ENCODE data around the gene OR5H15.
"Not testable (repeated sequence)": the region's sequence is repeated elsewhere in the genome, so short reads cannot be mapped to it uniquely, and the experiment has no call there.

The OR5H15 gene

GRCh38 chr3:98166396-98166795 lies at the start of gene OR5H15:
Gene OR5H15, plus strand, starts transcription at chr3:98166696. Its CDS starts 2,004 bp downstream, at chr3:98168700.
- peaks cover 27% of the 10 kb centered on the region for H3K27me3 Mint-ChIP-seq
- H3K4me1 Mint-ChIP-seq, result no peaks in the 10 kb centered on the region
- H3K36me3 Mint-ChIP-seq (ENCODE audit: insufficient read depth), result no peaks in the 10 kb centered on the region
- no peak within 1 kb of the TSS for H3K27ac Mint-ChIP-seq (ENCODE audit: low read depth)
- H3K9me3 Mint-ChIP-seq, result no peaks in the 10 kb centered on the region
- DNase-seq (ENCODE audit: low spot score in 2 of 2), result no peak
- no peak within 1 kb of the TSS for H3K4me3 Mint-ChIP-seq
- ATAC-seq (replicated peaks; ENCODE audit: extremely low read depth, poor library complexity, severe bottlenecking), result no peak

GRCh38 chr3:98130421-98130820 lies 36.1 kb upstream of the OR5H15 start, which contains the start of gene OR5H1:
Gene OR5H1, plus strand, starts transcription at chr3:98130721. Its CDS starts 1,977 bp downstream, at chr3:98132698.
- ATAC-seq (replicated peaks; ENCODE audit: extremely low read depth, poor library complexity, severe bottlenecking) (no peak), DNase-seq (ENCODE audit: low spot score in 2 of 2) (no peak)
- H3K4me1 Mint-ChIP-seq, result no peaks in the 10 kb centered on the region
- no peak within 1 kb of the TSS for H3K27ac Mint-ChIP-seq (ENCODE audit: low read depth)
- H3K4me3 Mint-ChIP-seq, result no peak within 1 kb of the TSS
- no peaks in the 10 kb centered on the region for H3K9me3 Mint-ChIP-seq
- H3K27me3 Mint-ChIP-seq, result peaks cover 9% of the 10 kb centered on the region
- no peaks in the 10 kb centered on the region for H3K36me3 Mint-ChIP-seq (ENCODE audit: insufficient read depth)

- no peak overlapping the region for H3K4me3 Mint-ChIP-seq
- DNase-seq (ENCODE audit: low spot score in 2 of 2), result no peak
- H3K36me3 Mint-ChIP-seq (ENCODE audit: insufficient read depth), result no peaks in the 10 kb centered on the region
- H3K27ac Mint-ChIP-seq (ENCODE audit: low read depth), result no peak overlapping the region
- no peak for ATAC-seq (replicated peaks; ENCODE audit: extremely low read depth, poor library complexity, severe bottlenecking)
- H3K27me3 Mint-ChIP-seq, result peaks cover 17% of the 10 kb centered on the region
- H3K9me3 Mint-ChIP-seq, result no peaks in the 10 kb centered on the region
- no peaks in the 10 kb centered on the region for H3K4me1 Mint-ChIP-seq
Observed at GRCh38 chr3:98136631-98137030, 29.9 kb upstream of the OR5H15 start.

GRCh38 chr3:98137826-98138557 lies 28.5 kb upstream of the OR5H15 start:
- not testable (repeated sequence) for H3K4me3 Mint-ChIP-seq; DNase-seq (ENCODE audit: low spot score in 2 of 2); ATAC-seq (replicated peaks; ENCODE audit: extremely low read depth, poor library complexity, severe bottlenecking); H3K9me3 Mint-ChIP-seq; H3K36me3 Mint-ChIP-seq (ENCODE audit: insufficient read depth); H3K4me1 Mint-ChIP-seq; H3K27ac Mint-ChIP-seq (ENCODE audit: low read depth)
- peaks cover 17% of the 10 kb centered on the region for H3K27me3 Mint-ChIP-seq

GRCh38 chr3:98140531-98140930 lies 26.0 kb upstream of the OR5H15 start:
- peaks cover 25% of the 10 kb centered on the region for H3K27me3 Mint-ChIP-seq
- no peak overlapping the region for H3K4me3 Mint-ChIP-seq
- no peaks in the 10 kb centered on the region for H3K36me3 Mint-ChIP-seq (ENCODE audit: insufficient read depth)
- H3K27ac Mint-ChIP-seq (ENCODE audit: low read depth), result no peak overlapping the region
- no peaks in the 10 kb centered on the region for H3K9me3 Mint-ChIP-seq
- no peak for ATAC-seq (replicated peaks; ENCODE audit: extremely low read depth, poor library complexity, severe bottlenecking)
- no peaks in the 10 kb centered on the region for H3K4me1 Mint-ChIP-seq
- no peak for DNase-seq (ENCODE audit: low spot score in 2 of 2)

- DNase-seq (ENCODE audit: low spot score in 2 of 2), result no peak
- ATAC-seq (replicated peaks; ENCODE audit: extremely low read depth, poor library complexity, severe bottlenecking), result no peak
- Mint-ChIP-seq H3K27me3 (peaks cover 30% of the 10 kb centered on the region), H3K36me3 (ENCODE audit: insufficient read depth) (no peaks in the 10 kb centered on the region), H3K9me3 (no peaks in the 10 kb centered on the region), H3K4me3 (no peak within 1 kb of the TSS), H3K27ac (ENCODE audit: low read depth) (no peak within 1 kb of the TSS), H3K4me1 (no peaks in the 10 kb centered on the region)
Observed at GRCh38 chr3:98147179-98147578, 19.3 kb upstream of the OR5H15 start, which contains the start of gene OR5H14. Gene OR5H14, plus strand, starts transcription at chr3:98147479. Its CDS starts 1,907 bp downstream, at chr3:98149386.

GRCh38 chr3:98148751-98149150 lies 17.7 kb upstream of the OR5H15 start:
- no peak overlapping the region for H3K4me3 Mint-ChIP-seq

GRCh38 chr3:98149456-98149855 lies 17.0 kb upstream of the OR5H15 start:
- DNase-seq (ENCODE audit: low spot score in 2 of 2); H3K27ac Mint-ChIP-seq (ENCODE audit: low read depth); H3K36me3 Mint-ChIP-seq (ENCODE audit: insufficient read depth); ATAC-seq (replicated peaks; ENCODE audit: extremely low read depth, poor library complexity, severe bottlenecking); H3K4me3 Mint-ChIP-seq; H3K9me3 Mint-ChIP-seq; H3K4me1 Mint-ChIP-seq: not testable (repeated sequence)
- peaks cover 25% of the 10 kb centered on the region for H3K27me3 Mint-ChIP-seq

More at GRCh38 chr3:98148751-98149150, 17.7 kb upstream of the OR5H15 start:
- Mint-ChIP-seq H3K36me3 (ENCODE audit: insufficient read depth) (no peaks in the 10 kb centered on the region), H3K27ac (ENCODE audit: low read depth) (no peak overlapping the region), H3K9me3 (no peaks in the 10 kb centered on the region), H3K27me3 (peaks cover 32% of the 10 kb centered on the region), H3K4me1 (no peaks in the 10 kb centered on the region)
- ATAC-seq (replicated peaks; ENCODE audit: extremely low read depth, poor library complexity, severe bottlenecking) (no peak), DNase-seq (ENCODE audit: low spot score in 2 of 2) (no peak)

GRCh38 chr3:98151241-98151640 lies 15.3 kb upstream of the OR5H15 start:
- no peaks in the 10 kb centered on the region for H3K36me3 Mint-ChIP-seq (ENCODE audit: insufficient read depth)
- H3K4me3 Mint-ChIP-seq, result no peak overlapping the region
- H3K27me3 Mint-ChIP-seq, result peaks cover 26% of the 10 kb centered on the region
- no peak for ATAC-seq (replicated peaks; ENCODE audit: extremely low read depth, poor library complexity, severe bottlenecking)
- H3K4me1 Mint-ChIP-seq, result no peaks in the 10 kb centered on the region
- DNase-seq (ENCODE audit: low spot score in 2 of 2), result no peak
- H3K27ac Mint-ChIP-seq (ENCODE audit: low read depth), result no peak overlapping the region
- H3K9me3 Mint-ChIP-seq, result no peaks in the 10 kb centered on the region

- H3K4me3 Mint-ChIP-seq, result no peak overlapping the region
- H3K27ac Mint-ChIP-seq (ENCODE audit: low read depth), result no peak overlapping the region
- H3K27me3 Mint-ChIP-seq, result peaks cover 16% of the 10 kb centered on the region
- H3K36me3 Mint-ChIP-seq (ENCODE audit: insufficient read depth), result no peaks in the 10 kb centered on the region
- DNase-seq (ENCODE audit: low spot score in 2 of 2) (no peak), ATAC-seq (replicated peaks; ENCODE audit: extremely low read depth, poor library complexity, severe bottlenecking) (no peak)
- H3K4me1 Mint-ChIP-seq, result peaks cover 4% of the 10 kb centered on the region
- no peaks in the 10 kb centered on the region for H3K9me3 Mint-ChIP-seq
Observed at GRCh38 chr3:98171071-98171470, 4.6 kb downstream of the OR5H15 start.

GRCh38 chr3:98172621-98173020 lies 6.1 kb downstream of the OR5H15 start:
- no peak for ATAC-seq (replicated peaks; ENCODE audit: extremely low read depth, poor library complexity, severe bottlenecking)
- Mint-ChIP-seq H3K9me3 (peaks cover 5% of the 10 kb centered on the region), H3K4me3 (no peak overlapping the region), H3K27ac (ENCODE audit: low read depth) (no peak overlapping the region), H3K36me3 (ENCODE audit: insufficient read depth) (no peaks in the 10 kb centered on the region), H3K27me3 (peaks cover 16% of the 10 kb centered on the region), H3K4me1 (peaks cover 4% of the 10 kb centered on the region)
- no peak for DNase-seq (ENCODE audit: low spot score in 2 of 2)

- Mint-ChIP-seq H3K36me3 (ENCODE audit: insufficient read depth) (no peaks in the 10 kb centered on the region), H3K4me3 (no peak overlapping the region), H3K9me3 (peaks cover 5% of the 10 kb centered on the region), H3K27me3 (no peaks in the 10 kb centered on the region), H3K27ac (ENCODE audit: low read depth) (no peak overlapping the region), H3K4me1 (no peaks in the 10 kb centered on the region)
- no peak for ATAC-seq (replicated peaks; ENCODE audit: extremely low read depth, poor library complexity, severe bottlenecking)
- no peak for DNase-seq (ENCODE audit: low spot score in 2 of 2)
Observed at GRCh38 chr3:98180319-98180890, 13.9 kb downstream of the OR5H15 start.

- DNase-seq (ENCODE audit: low spot score in 2 of 2) (no peak), ATAC-seq (replicated peaks; ENCODE audit: extremely low read depth, poor library complexity, severe bottlenecking) (no peak)
- H3K27me3 Mint-ChIP-seq, result no peaks in the 10 kb centered on the region
- peaks cover under 1% of the 10 kb centered on the region for H3K9me3 Mint-ChIP-seq
- H3K36me3 Mint-ChIP-seq (ENCODE audit: insufficient read depth), result no peaks in the 10 kb centered on the region
- no peaks in the 10 kb centered on the region for H3K4me1 Mint-ChIP-seq
- no peak overlapping the region for H3K4me3 Mint-ChIP-seq
- H3K27ac Mint-ChIP-seq (ENCODE audit: low read depth), result no peak overlapping the region
Observed at GRCh38 chr3:98182196-98182595, 15.7 kb downstream of the OR5H15 start.
